B cell (primary cell): ENCODE measurements around the gene ARMS2.

Source experiments
- CTCF ChIP-seq: fragments of 200-600 bp; IDR thresholded peaks from one replicate; pipeline ENCODE4 v1.8.0; 2022; ENCODE audit warnings: antibody characterized with exemption, mild to moderate bottlenecking
- EZH2 ChIP-seq: IDR thresholded peaks from 2 replicates; pipeline ENCODE4 v1.6.1; 2012; ENCODE audit warnings: borderline replicate concordance, low read depth, mild to moderate bottlenecking, moderate library complexity, low read length; ENCODE audit not compliant: insufficient read depth, poor library complexity, severe bottlenecking

- TF ChIP-seq CTCF = no peak
- no peak for TF ChIP-seq EZH2
Measured at GRCh38 chr10:122449153-122449552, 5.3 kb upstream of the ARMS2 start.
